ENCODE measurements around the gene POMGNT2.

GRCh38 chr3:43096761-43097160, 9.1 kb downstream of the POMGNT2 start:
- TF ChIP-seq CTCF (IDR thresholded peaks at IDR 0.05) (no peak), POLR2A (IDR thresholded peaks at IDR 0.05) (no peak)

Measured in right lobe of liver (tissue), 4 donors.